GM11168 (cell line): ENCODE measurements around the gene POLR3E.

Experiments
- in situ Hi-C: fragments of 300-500 bp; cut with MboI; formaldehyde crosslinking; loops from one replicate; pipeline ENCODE4 v1.12.0; 2022; ENCODE audit warnings: low sequenced_read_pairs; ENCODE audit not compliant: unreplicated experiment

The POLR3E gene, protein sequence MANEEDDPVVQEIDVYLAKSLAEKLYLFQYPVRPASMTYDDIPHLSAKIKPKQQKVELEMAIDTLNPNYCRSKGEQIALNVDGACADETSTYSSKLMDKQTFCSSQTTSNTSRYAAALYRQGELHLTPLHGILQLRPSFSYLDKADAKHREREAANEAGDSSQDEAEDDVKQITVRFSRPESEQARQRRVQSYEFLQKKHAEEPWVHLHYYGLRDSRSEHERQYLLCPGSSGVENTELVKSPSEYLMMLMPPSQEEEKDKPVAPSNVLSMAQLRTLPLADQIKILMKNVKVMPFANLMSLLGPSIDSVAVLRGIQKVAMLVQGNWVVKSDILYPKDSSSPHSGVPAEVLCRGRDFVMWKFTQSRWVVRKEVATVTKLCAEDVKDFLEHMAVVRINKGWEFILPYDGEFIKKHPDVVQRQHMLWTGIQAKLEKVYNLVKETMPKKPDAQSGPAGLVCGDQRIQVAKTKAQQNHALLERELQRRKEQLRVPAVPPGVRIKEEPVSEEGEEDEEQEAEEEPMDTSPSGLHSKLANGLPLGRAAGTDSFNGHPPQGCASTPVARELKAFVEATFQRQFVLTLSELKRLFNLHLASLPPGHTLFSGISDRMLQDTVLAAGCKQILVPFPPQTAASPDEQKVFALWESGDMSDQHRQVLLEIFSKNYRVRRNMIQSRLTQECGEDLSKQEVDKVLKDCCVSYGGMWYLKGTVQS

DNA sequence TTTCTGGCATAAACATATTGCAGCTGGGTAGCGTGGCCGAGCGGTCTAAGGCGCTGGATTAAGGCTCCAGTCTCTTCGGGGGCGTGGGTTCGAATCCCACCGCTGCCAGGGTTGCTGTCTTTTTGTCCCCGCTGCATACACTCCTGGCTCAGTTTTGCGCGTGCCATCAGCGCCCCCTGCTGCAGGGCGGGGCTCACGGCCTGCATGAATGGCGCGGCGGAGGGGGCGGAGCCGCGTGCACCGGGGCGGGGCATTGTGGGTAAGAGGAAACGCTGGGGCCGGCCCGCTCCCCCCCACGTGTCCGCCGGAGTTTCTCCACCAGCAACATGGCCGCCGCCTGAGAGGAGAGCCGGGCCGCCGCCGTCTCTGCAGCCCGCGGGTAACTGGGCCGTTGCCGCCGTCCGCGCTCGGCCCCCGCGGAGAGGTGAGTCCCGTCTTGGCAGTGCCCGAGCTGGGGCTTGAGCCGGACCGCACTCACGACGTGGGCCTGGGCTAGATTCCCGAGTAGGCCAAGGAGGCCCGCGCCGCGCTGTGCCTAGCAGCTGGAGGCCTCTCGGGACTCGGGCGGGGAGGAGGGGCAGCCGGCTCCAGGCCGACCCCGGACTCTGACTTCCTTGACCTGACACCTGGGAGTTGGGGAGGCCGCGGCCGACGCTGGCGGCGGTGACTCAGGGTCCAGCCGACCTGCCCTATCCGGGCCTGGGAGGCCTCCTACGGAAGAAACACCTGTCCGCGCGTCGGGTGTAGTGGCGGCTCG, at the start of gene POLR3E:
Gene POLR3E (plus strand): TSS at position 296 of the 757 bp plus-strand sequence. CDS start 5,560 bp downstream, outside the sequence.
- in situ Hi-C loops, result loop anchor here (5.0 kb wide), 1 partner anchor 80 kb away; no protein-coding TSS in a partner anchor

DNA sequence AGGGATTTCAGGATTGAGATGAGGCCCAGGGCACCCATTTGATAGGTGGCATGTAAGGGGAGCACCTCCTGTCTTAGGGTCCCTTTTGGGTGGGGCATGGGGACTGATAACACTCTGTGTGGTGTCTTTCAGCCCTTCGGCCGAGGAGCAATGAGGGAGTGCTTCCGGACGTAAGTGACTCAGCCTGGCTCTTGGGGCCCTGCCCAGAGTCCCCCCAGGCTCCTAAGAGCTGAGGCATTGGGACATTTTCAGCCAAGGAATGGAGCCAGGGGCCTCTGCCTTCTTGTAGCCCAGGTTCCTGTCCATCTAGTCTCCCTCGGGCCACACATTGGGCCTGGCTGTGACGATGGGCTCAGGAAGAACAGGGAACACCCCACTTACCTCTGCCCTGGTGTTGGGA, 46.7 kb upstream of the POLR3E start:
- in situ Hi-C loops, result no loop called here

DNA sequence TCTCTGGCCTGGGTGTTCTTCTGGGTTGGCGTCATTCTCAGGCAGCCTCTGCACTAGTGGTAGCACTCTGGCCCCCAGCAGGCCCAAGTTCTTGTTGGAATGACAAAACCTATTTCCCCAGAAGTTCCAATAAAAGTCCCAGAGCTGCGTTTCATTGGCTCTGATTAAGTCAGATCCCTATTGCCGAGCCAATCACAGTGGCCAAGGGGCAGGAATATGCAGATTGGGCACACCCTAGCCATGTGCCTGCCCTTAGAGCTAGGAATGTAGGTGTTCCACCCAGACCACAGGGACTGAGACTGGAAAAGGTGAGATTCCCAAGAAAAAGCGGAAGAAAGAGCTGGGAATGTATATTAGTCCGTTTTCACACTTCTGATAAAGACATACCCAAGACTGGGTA, 44.9 kb upstream of the POLR3E start:
- in situ Hi-C loops, result no loop called here

DNA sequence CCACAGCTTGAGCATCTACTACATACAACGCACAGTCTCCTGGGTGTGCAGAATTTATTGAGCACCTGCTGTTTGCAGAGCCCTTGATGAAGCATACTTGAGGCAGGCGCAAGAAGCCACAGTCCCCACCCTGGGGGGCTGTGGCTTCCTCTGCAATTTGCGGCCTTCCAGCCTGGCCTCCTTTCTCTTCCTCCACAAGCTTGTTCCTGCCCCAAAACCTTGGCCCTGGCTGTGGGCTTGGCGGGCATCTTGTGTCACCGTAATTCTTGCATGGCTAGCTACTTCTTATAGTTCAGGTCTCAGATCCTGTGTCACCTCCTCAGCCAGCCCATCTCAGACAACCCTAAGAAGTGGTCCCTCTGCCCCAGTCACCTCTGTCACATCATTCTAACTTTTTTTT, 43.9 kb upstream of the POLR3E start:
- in situ Hi-C loops, result no loop called here

DNA sequence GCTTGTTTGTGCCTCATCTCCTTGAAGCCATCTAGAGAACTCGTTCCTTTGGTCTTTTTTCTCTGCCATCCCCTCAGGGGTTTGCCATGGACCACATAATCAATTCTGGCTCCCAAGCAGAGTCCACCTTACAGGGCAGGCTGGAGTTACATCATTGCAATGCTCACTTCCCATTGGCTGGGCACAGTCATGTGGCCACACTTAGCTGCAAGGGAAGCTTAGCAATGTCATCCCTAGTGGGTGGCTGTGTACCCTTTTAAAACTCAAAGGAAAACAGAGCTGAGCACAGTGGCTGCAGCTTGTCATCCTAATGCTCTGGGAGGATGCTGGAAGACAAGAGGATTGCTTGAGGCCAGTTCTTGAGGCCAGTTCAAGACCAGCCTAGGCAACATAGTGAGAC, 41.9 kb upstream of the POLR3E start:
- in situ Hi-C loops, result no loop called here

DNA sequence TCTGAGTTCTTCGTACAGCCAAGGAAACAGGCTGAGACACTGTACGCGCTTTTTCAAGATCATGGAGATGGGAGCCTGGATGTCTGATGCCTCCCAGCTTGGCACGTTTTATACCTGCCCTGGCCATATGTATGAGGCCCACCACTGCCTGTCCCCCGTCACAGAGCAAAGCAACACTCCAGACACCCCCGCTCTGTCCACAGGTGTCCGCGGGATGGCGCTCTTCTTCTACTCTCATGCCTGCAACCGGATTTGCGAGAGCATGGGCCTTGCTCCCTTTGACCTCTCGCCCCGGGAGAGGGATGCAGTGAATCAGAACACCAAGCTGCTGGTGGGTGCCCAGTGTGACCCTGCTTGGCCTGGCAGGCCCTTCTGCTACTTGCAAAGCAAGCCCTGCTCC, 39.8 kb upstream of the POLR3E start:
- in situ Hi-C loops, result no loop called here

DNA sequence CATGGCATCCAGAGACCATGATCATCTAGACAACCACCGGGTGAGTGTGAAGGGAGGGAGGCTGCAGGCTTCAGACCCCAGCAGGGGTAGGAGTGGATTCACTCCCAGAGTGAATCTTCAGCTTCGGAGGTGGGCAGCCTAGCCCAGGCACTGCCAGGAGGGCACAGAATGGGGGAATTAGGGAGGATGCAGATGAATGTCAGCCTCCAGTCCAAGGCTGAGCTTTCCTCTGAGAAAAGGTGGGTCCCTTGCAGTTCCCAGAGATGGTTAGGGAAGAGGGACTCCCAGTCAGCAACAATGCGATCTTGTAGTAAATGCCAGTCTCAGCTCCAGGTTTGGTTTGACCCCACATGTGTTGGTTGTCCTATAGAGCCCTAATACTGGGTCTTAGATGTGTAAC, 36.7 kb upstream of the POLR3E start:
- in situ Hi-C loops, result no loop called here

DNA sequence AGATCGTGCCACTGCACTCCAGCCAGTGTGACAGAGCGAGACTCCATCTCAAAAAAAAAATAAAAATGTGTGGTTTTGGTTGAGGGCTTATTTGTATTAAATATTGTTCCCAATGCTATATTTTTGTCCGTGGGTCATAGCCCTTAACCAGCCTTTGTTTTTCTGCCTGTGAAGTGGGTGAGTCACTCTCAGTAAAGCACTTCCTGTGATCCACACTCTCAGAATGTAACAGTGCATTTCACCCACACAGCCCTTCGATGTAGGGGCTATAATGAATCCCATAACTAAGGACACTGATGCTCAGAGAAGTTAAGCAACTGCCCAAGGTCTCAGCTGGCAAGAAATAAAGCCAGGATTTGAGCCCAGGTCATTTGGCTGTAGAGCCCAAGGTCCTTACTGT, 34.7 kb upstream of the POLR3E start:
- in situ Hi-C loops, result no loop called here

DNA sequence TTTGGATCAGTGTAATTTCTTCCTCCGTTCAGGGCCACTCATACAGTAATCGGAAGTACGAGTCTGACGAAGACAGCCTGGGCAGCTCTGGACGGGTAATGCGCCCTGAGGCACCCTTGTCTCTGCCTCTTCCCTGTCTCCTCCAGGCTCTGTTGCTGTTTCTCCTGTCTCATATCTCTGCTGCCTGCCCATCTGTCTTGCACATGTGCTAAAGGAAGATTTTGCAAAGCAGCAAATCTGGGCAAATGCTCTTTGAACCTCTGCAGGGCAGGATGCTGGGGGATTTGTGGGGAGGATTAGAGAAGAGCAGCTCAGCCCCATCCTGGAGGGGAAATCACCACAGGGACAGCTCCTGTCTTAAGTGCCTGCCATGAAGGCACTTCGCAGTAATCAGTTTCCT, 32.4 kb upstream of the POLR3E start:
- in situ Hi-C loops, result no loop called here

DNA sequence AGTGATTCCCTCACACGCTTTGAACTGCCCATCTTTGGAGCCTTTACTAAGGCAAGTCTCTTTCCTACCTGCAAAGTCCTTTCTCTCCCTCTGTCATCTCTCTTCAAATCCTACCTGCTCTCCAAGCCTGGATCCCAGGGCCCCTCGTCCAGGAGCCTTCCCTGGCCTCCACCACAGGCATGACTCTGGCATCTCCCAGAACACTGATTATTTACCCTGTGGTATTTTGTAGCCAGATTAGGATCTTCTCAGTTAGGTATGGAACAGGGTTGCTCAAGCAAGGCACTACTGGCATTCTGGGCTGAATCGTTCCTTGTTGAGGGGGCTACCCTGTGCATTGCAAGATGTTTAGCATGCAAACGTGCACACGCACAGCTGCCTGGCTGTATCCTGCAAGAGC, 31.9 kb upstream of the POLR3E start:
- in situ Hi-C loops, result no loop called here

DNA sequence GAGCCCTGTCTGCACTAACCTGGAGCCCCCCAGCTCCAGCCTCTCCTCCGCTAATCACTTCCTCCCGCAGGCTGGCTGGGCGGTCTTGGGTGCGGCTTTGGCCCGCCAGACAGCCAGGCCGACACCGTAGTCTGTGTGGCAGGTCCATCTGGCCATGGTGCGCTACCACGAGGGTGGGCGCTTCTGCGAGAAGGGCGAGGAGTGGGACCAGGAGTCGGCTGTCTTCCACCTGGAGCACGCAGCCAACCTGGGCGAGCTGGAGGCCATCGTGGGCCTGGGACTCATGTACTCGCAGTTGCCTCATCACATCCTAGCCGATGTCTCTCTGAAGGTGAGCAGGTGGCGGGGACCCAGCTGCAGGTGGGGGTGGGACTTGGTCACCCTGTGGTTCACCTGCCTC, 30.7 kb upstream of the POLR3E start:
- in situ Hi-C loops, result no loop called here

DNA sequence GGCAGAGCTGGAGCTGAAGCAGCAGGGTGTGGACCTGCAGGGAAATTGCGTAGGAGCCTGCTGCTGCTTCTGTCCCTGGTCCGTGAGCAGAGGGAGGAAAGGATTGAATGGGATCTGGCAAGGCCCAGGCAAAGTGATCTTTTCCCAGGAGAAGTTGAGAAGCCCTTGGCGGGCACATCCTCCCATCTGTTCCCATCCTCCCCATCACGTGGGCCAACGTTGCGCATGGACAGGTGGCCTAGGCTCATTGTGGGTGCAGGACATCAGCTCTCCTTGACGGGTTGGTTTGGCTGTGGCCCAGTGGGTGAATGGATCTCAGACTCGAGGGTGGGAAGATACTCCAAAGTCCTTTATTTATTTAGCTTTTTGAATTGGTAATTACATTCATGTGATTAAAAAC, 29.4 kb upstream of the POLR3E start:
- in situ Hi-C loops, result no loop called here

DNA sequence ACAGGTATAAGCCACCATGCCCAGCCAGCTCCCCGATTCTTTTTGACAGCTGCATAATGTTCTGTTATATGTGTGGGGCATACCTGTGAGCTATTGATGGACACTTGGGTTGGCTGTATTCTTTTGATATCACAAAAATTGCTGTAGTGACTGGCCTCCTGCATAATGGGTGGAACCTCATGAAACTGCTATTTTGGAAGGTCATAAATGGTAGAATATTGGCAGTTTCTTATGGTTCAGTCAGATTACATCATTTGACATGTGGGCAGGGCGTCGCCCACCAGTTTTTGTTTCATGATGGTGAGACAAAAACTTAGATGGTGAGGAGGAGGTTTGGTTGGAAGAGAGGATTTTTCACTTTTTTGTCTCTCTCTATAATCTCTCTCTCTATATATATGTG, 26.7 kb upstream of the POLR3E start:
- in situ Hi-C loops, result no loop called here

DNA sequence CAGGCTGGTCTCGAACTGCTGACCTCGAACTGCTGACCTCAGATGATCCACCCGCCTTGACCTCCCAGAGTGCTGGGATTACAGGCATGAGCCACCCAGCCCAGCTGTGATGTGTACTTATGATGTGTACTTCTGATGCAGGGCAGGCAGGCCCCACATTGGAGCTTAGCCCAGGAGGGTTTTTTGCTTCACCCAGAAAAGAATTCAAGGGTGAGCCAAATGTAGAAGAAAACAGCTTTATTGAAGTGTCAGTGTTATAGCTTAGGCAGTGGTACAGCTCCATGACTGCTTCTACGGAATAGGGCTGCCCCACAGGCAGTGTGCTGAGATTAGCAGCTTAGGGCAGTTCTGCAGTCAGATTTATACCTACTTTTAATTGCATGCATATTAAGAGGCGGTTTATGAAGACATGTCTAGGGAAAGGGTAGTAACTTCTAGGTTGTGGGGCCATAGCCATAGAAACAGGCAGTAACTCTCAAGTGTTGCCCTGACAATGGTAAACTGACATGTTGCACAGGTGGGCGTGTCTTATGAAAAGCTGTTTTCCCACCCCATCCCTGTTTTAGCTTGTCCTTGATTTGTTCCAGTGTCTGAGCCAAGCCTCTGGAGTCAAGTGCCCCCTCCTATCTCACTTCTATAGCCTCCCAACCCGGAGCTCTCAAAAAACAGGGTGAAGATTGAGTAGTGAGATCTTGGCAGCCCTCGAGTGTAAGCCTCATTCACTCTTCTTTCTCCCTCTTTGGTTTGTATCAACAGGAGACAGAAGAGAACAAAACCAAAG, 24.1 kb upstream of the POLR3E start:
- in situ Hi-C loops, result no loop called here

DNA sequence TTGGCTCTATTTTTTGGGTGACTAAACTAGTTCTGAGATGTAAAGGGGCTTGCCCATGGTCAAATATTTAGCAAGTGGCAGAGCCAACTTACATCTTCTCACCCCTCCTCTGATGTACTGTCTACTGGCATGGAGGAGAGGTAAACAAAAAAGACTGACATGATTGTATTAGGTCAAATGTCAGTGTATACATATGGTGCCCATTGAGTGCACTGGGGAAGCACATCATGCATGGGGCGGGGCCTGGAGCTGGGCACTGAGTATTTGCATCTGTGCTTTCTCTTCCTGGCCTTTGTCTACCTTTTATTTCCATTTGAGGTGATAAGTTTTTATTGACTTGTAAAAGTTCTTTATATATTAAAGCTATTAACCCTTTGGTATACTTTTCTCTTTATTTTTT, 22.3 kb upstream of the POLR3E start:
- in situ Hi-C loops, result no loop called here

DNA sequence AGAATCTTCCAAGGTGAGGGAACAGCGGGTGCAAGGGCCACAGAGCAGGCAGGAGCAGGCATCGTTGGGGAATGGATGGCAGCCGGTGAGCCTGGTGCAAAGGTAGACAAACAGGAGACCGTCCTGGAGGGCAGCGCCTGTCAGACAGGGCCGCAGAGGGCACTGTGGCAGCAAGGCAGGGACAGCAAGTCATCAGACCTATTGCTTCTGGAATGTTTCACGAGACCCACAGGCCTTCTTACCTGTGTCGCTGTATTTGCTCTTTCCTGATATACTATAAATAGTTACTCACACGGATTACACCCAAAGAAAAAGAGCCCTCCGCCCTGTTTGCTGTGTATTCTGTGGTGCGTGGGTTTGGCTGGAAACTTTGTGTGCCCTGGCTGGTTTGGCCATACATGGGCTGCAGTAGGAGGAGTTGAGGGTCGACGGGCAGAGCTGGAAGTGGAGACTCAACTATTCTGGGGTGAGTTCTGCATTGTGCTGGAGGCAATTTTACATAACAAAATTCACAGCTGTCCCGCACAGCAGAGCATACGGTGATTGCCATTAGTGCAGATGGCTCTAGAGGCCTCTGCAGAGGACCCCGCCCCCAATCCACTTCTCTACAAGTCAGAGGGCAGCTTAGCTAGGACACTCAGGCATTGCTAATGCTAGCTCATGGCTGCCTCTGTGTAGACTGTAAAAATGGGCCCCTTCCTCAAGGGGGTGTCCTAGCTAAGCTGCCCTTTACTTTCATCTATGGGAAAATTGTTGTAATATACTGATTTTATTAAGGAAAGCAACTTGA, 18.6 kb upstream of the POLR3E start:
- in situ Hi-C loops, result no loop called here

DNA sequence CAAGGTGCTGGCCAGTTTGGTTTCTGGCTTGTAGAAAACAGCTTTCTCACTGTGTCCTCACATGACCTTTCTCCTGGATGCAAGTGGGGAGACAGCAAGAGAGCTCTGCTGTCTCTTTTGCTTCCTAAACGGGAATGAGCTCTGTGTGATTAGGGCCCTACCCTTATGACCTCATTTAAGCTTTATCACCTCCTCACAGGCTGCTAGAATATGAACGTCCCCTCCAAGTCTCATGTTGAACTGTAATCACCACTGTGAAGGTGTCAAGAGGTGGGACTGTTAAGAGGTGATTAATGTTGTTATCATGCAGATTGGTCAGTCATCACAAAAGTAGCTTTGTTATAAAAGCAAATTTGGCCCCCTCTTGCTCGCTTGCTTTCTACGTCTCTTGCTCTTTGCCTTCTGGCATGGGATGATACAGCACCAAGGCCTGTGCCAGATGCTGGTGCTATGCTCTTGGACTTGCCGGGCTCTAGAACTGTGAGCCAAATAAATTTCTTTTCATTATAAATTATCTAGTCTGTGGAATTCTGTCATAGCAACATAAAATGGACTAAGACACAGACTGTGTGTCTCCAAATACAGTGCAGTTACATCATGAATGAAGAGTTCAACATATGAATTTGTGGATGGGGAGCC, 14.8 kb upstream of the POLR3E start:
- in situ Hi-C loops, result no loop called here

DNA sequence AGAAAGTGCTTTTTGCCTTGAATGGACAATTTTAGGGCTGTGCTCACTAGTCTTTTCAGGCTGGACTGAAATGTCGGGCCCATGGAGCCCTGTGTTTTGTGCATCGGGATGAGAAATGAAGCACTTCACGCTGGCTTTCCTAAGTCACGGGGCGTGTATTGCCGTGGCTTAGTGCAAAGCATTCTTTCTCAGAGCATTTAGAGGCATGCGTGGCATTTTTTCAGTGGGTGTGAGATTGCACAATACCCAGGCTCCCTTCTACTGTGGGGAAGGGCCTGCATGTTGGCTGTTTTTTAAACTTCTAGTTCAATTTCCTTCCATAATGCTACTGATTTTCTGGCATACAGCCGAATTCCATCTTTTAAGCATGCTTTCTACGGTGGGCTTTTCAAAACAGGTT, 12.6 kb upstream of the POLR3E start:
- in situ Hi-C loops, result no loop called here

DNA sequence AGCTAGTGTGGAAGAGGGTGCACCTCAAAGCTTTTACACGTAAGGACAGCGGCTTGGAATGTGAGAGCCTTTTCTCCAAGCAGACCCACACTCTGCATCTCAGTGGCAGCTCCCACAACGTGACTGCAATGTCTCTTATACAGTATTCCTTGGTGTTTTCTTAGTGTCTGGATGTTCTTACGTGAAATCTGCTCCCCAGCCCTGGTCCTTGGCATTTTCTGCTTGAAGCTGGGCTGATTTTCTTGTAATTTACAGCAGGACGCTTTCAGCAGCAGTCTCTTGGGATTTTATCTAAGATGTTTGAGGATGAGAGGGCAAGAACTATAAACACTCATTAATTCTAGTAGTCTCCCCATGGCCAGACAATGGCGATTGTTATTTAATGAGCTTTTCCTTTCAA, 12.1 kb upstream of the POLR3E start:
- in situ Hi-C loops, result no loop called here
